Heart right ventricle (tissue), 16 donors: ENCODE measurements around the gene MYO5A. TPM values are rescaled to one million over a fixed set of nuclear protein-coding genes. Genes with fewer than 3 reads are reported as not detected.

Experiments used
- ATAC-seq, 8 donors: fragments of 200-7000 bp; cut with Tn5 transposase; one replicate each; pipeline ENCODE4 v1.9.1; 2020; ENCODE audit warnings: mild to moderate bottlenecking in 8 of 8, moderate library complexity in 8 of 8, moderate number of reproducible peaks in 1 of 8
- DNase-seq, 2 donors: peaks; one replicate each; pipeline ENCODE4 v3.0.0-alpha.2; 2020
- H3K27ac ChIP-seq, 10 donors: fragments of 200-600 bp; sonication (generic) in 2 of 10; one replicate each; pipeline versions ENCODE4 v1.5.0 to v1.8.0; 2020 to 2022; ENCODE audit warnings: mild to moderate bottlenecking in 3 of 10
- H3K27me3 ChIP-seq, 7 donors: fragments of 200-600 bp; one replicate each; pipeline ENCODE4 v1.8.0; 2021 to 2022; ENCODE audit warnings: mild to moderate bottlenecking in 2 of 7
- H3K36me3 ChIP-seq, 9 donors: fragments of 200-600 bp; sonication (generic) in 1 of 9; one replicate each; pipeline versions ENCODE4 v1.5.0 to v1.8.0; 2020 to 2022; ENCODE audit warnings: mild to moderate bottlenecking in 2 of 9
- H3K4me1 ChIP-seq, 9 donors: fragments of 200-600 bp; sonication (generic) in 1 of 9; one replicate each; pipeline versions ENCODE4 v1.5.0 to v1.8.0; 2020 to 2022; ENCODE audit warnings: mild to moderate bottlenecking in 4 of 9
- H3K4me3 ChIP-seq, 10 donors: fragments of 200-600 bp; sonication (generic) in 2 of 10; one replicate each; pipeline versions ENCODE4 v1.5.0 to v1.8.0; 2020 to 2022; ENCODE audit warnings: mild to moderate bottlenecking in 7 of 10, moderate library complexity in 2 of 10
- H3K9me3 ChIP-seq, 11 donors: fragments of 200-600 bp in 10 of 11; sonication (generic) in 2 of 11; one replicate each; pipeline versions ENCODE4 v1.5.0 to v1.8.0; 2013 to 2022; ENCODE audit warnings: mild to moderate bottlenecking in 2 of 11, control low read depth in 1 of 11, moderate library complexity in 1 of 11
- WGBS, 2 donors: extraction: QIAGEN DNeasy Blood & Tissue Kit; methylation state at CpG; one replicate each; pipeline ENCODE4 v1.1.7; 2013; ENCODE audit warnings: inconsistent platforms in 1 of 2; 5-methylcytosine and 5-hydroxymethylcytosine counted together
- intact Hi-C, 10 donors: fragments of 100-400 bp; cut with DNase I; formaldehyde crosslinking; loops; one replicate each; pipeline versions ENCODE4 v1.11.1 to v1.14.2; 2022
- polyA plus RNA-seq, 2 donors: library from polyadenylated mRNA; stranded (reverse); fragments of 200-250 nt; gene quantifications; one replicate each; pipeline ENCODE4 v1.2.3, GENCODE V29; 2013
- total RNA-seq, 10 donors: library from RNA; stranded (reverse); fragmentation: NEBNext Ultra II Directional in 3 of 10; extraction: Animal tissue kit (Norgen Biotek cat#: 25700) in 3 of 10; gene quantifications; one replicate each; pipeline versions ENCODE4 v1.2.1 to v1.2.4, GENCODE V29; 2021 to 2023
- TF ChIP-seq, protein P1 (sequence below), 9 donors: fragments of 200-600 bp; sonication (generic) in 2 of 9; IDR thresholded peaks; one replicate each; pipeline versions ENCODE4 v1.5.0 to v1.8.0; 2021 to 2022; ENCODE audit warnings: antibody characterized with exemption in 9 of 9, mild to moderate bottlenecking in 5 of 9, moderate library complexity in 1 of 9
- donor health status: Arrhythmogenic right ventricular cardiomyopathy.
- donor health status: ischemic (EF 13 %, LVEDD 7.1; RV severe dilation, severe dysfunction).
- donor health status: healthy with polysubstance abuse.
- donor health status: DM: no; HTN: yes; CAD: no.
- donor health status: DM: no; HTN: no; CAD: no.
- donor health status: ischemic (EF 25% LVEDD 6.9; RV normal size, moderate dysfunction).
- donor health status: ischemic (EF 25% LVEDD 5.7; RV mildly dilated, moderate dysfunction).
- donor health status: healthy.
- donor health status: DM: yes; HTN: yes; CAD: no.
- donor health status: Ischemic cardiomyopathy.
- donor health status: ischemic (EF 35%, LVEDD 5.7; RV mildly dilated, moderate dysfunction).
- donor health status: nonischemic (EF 11% LVEDD 7.7; RV severe dilation, severe dysfunction).
- donor health status: DM: yes; HTN: yes; CAD: no.
- donor health status: PGD.
- donor health status: ischemic (EF 29% LVEDD 5.4; RV normal size, mild dysfunction).
- donor health status: nonischemic (EF 23%, LVEDD 6.1; RV moderate dilation, normal function).

MYO5A gene
- total and polyA plus RNA-seq, 12 donors, result 3.1 to 15.7 (median 6.3) TPM

DNA sequence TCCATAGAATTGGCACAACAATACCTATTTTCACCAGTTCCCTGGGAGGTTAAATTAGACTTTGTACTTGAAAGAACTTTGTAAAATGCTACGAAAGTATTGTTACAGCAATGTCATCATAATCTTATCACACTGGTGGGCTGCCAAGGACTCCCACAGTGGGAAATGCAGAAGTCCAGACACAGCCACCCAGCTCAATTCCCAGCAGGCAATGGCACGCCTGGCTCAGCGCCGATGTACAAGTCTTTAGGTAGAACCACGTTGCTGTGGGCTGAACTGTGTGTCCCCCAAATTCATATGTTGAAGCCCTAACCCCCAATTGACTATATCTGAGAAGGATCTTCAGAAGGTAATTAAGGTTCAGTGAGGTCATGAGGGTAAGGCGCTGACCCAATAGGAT is 245.4 kb downstream of the MYO5A start:
- DNase-seq (no peak), ATAC-seq (no peak)
- no peaks in the 10 kb centered on the region for H3K9me3 ChIP-seq
- H3K27ac ChIP-seq, result no peak overlapping the region
- WGBS, 2 donors, result 73 to 77% methylated on average over 6 of the region's 6 CpGs
- H3K4me3 ChIP-seq, result no peak overlapping the region
- TF ChIP-seq, protein P1, sequence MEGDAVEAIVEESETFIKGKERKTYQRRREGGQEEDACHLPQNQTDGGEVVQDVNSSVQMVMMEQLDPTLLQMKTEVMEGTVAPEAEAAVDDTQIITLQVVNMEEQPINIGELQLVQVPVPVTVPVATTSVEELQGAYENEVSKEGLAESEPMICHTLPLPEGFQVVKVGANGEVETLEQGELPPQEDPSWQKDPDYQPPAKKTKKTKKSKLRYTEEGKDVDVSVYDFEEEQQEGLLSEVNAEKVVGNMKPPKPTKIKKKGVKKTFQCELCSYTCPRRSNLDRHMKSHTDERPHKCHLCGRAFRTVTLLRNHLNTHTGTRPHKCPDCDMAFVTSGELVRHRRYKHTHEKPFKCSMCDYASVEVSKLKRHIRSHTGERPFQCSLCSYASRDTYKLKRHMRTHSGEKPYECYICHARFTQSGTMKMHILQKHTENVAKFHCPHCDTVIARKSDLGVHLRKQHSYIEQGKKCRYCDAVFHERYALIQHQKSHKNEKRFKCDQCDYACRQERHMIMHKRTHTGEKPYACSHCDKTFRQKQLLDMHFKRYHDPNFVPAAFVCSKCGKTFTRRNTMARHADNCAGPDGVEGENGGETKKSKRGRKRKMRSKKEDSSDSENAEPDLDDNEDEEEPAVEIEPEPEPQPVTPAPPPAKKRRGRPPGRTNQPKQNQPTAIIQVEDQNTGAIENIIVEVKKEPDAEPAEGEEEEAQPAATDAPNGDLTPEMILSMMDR (IDR thresholded peaks at IDR 0.05), result no peak
- H3K4me1 ChIP-seq, result peaks cover 0 to 8% (median 0%) of the 10 kb centered on the region in 9 donors
- peaks cover 0 to 10% (median 0%) of the 10 kb centered on the region in 9 donors for H3K36me3 ChIP-seq
- intact Hi-C loops, result no loop called here
- no peaks in the 10 kb centered on the region for H3K27me3 ChIP-seq

GRCh38 chr15:52282418-52282817 is 246.3 kb downstream of the MYO5A start:
- DNase-seq (no peak), ATAC-seq (peak in 2 of 8 donors; percentile 25 to 29)
- TF ChIP-seq, protein P1 (IDR thresholded peaks at IDR 0.05), result no peak
- Histone ChIP-seq H3K4me3 (no peak overlapping the region), H3K9me3 (no peaks in the 10 kb centered on the region), H3K27ac (no peak overlapping the region), H3K36me3 (peaks cover 0 to 14% (median 0%) of the 10 kb centered on the region in 9 donors), H3K27me3 (no peaks in the 10 kb centered on the region), H3K4me1 (peaks cover 0 to 8% (median 0%) of the 10 kb centered on the region in 9 donors)
- intact Hi-C loops, result no loop called here
- WGBS, 2 donors, result 91 to 94% methylated on average over 14 of the region's 14 CpGs

- peak in 1 of 2 donors; percentile 34 for DNase-seq
- peaks cover 0 to 8% (median 0%) of the 10 kb centered on the region in 9 donors for H3K4me1 ChIP-seq
- no peaks in the 10 kb centered on the region for H3K27me3 ChIP-seq
- H3K9me3 ChIP-seq, result no peaks in the 10 kb centered on the region
- intact Hi-C loops, result no loop called here
- H3K27ac ChIP-seq, result no peak overlapping the region
- peak in 6 of 8 donors; percentile 40 to 85 (median 74) for ATAC-seq
- H3K36me3 ChIP-seq, result peaks cover 0 to 18% (median 0%) of the 10 kb centered on the region in 9 donors
- 66 to 72% methylated on average over 10 of the region's 10 CpGs for WGBS, 2 donors
- TF ChIP-seq, protein P1 (IDR thresholded peaks at IDR 0.05), result no peak
- no peak overlapping the region for H3K4me3 ChIP-seq
These were observed 247.3 kb downstream of the MYO5A start for GRCh38 chr15:52281085-52282035.

DNA sequence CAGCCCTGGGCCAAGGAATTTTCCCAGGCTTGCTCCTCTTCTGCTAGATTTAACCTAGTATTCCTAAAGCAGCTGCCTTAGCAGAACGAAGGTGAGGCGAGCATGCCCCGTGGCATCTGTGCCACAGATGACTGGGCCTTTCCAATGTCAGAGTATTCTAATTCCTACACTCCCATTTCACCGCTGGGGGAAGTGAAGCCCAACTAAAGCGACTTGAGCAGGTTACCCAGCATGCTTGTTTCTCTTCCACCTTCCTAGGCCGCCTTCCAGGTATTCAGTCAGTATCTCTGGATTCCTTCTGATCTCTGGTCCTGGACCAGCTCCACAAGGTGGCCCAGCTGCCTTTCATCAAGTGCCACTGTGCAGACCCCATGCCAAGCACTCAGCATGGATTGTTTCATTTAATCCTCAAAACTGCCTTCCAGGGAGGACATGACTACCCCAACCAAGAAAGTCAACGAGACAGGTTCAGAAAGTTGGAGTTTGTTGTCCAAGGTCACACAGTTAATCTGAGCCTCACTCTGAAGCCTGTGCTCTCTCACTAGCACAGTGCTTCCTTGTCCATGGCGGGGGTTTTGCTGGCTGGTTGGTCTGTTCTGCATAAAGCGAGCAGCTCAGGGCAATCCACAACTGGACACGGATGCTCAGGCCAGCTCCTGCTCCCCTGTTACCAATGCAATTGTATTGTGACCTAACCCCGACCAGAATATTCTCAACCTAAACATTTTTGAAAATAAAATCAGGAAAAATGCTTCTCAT is 248.2 kb downstream of the MYO5A start:
- 85 to 90% methylated on average over 11 of the region's 11 CpGs for WGBS, 2 donors
- ATAC-seq (peak in 4 of 8 donors; percentile 37 to 58 (median 42)), DNase-seq (no peak)
- Histone ChIP-seq H3K4me1 (peaks cover 0 to 8% (median 0%) of the 10 kb centered on the region in 9 donors), H3K4me3 (no peak overlapping the region), H3K27me3 (no peaks in the 10 kb centered on the region), H3K9me3 (no peaks in the 10 kb centered on the region), H3K27ac (no peak overlapping the region), H3K36me3 (peaks cover 0 to 20% (median 0%) of the 10 kb centered on the region in 9 donors)
- TF ChIP-seq, protein P1 (IDR thresholded peaks at IDR 0.05), result no peak
- intact Hi-C loops, result no loop called here
